ENCODE measurements around the gene STK35.

STK35 gene

DNA sequence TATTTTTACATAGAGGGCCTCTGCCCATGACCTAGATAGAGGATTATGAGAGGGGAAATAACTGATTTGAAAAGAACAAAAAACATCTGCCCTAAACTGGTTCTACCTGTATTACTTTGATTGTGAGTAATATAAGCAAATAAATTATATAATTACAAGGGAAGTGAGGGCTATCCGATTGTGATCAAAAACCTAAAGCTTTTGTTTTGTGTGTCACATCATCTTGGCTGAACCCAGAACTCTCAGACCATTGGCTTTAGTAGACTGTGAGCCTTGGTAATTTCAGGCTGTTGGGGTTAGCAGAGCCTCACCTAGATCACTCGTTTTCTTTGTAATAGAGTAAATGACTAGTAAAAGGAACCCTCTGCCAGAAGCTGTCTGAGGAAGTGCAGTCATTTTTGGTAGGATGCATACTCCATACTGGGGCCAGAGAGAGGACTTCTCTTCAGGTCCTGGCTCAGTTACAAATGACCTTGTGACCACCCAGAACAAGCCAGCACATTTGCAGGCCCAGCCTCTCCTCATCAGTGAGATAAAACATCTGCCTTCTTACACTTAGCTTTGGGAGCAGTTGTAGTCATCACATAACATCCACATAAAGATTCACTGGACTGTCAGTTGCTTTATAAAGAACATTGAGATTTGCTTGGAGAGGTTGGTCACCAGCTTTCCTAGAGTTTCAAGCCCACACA is 13.5 kb downstream of the STK35 start:
- no peaks in the 10 kb centered on the region for H3K4me1 ChIP-seq
- no peak overlapping the region for H3K4me3 ChIP-seq
- H3K27me3 ChIP-seq (ENCODE audit: low read depth) = no peaks in the 10 kb centered on the region
- in situ Hi-C loops (cut with MboI; ENCODE audit: low sequenced_read_pairs) = no loop called here
- DNase-seq (ENCODE audit: low spot score in 2 of 2) = no peak
- peaks cover 56% of the 10 kb centered on the region for H3K36me3 ChIP-seq (replicated peaks)
- H3K9me3 ChIP-seq = no peaks in the 10 kb centered on the region

DNA sequence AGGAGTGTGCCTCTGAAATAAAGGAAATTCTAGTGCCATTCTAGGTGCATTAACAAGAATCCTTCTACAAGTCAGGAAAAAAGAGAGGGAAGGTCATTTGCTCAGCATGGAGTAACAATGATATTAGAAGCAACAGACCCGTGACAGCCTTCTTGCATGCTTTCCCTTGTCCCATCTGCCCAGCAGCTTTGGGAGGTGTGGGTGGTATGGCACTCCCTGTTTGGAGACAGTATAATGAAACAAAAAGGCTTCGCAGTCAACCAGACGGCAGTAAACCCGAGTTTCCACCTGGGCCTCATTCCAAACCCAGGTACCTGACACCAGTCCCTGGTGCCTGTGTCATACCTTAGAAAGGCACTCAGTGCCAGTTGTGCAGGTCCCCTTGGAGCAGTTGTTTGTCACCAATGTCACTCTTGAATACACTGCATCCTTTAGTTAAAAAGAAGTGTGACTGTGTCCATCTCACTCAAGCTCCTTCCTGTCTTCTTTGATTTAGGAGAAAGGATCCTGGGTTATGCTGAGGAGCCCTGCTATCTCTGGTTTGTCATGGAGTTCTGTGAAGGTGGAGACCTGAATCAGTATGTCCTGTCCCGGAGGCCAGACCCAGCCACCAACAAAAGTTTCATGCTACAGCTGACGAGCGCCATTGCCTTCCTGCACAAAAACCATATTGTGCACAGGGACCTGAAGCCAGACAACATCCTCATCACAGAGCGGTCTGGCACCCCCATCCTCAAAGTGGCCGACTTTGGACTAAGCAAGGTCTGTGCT is 14.7 kb downstream of the STK35 start:
- in situ Hi-C loops (cut with MboI; ENCODE audit: low sequenced_read_pairs) = no loop called here
- Histone ChIP-seq H3K4me3 (no peak overlapping the region), H3K27me3 (ENCODE audit: low read depth) (no peaks in the 10 kb centered on the region), H3K36me3 (replicated peaks) (peaks cover 49% of the 10 kb centered on the region), H3K9me3 (no peaks in the 10 kb centered on the region), H3K4me1 (no peaks in the 10 kb centered on the region)
- no peak for DNase-seq (ENCODE audit: low spot score in 2 of 2)

DNA sequence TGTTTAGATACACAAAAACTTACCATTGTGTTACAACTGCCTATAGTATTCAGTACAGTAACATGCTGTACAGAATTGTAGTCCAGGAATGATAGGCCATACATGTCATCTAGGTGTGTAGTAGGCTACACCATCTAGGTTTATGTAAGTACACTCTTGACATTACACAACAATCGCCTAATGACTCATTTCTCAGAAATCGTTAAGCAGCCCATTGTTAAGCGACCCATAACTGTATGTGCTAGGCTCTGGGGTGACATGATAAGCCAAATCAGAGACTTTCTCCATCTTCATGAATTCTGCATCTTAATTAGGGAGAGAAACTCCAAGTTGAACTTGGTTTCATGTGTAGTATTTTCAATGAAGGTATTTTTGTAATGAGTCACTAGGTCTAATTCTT is 17.2 kb downstream of the STK35 start:
- H3K4me1 ChIP-seq = no peaks in the 10 kb centered on the region
- no peak overlapping the region for H3K4me3 ChIP-seq
- no peak for DNase-seq (ENCODE audit: low spot score in 2 of 2)
- no peaks in the 10 kb centered on the region for H3K9me3 ChIP-seq
- in situ Hi-C loops (cut with MboI; ENCODE audit: low sequenced_read_pairs) = no loop called here
- H3K27me3 ChIP-seq (ENCODE audit: low read depth) = no peaks in the 10 kb centered on the region
- H3K36me3 ChIP-seq (replicated peaks) = peaks cover 48% of the 10 kb centered on the region

DNA sequence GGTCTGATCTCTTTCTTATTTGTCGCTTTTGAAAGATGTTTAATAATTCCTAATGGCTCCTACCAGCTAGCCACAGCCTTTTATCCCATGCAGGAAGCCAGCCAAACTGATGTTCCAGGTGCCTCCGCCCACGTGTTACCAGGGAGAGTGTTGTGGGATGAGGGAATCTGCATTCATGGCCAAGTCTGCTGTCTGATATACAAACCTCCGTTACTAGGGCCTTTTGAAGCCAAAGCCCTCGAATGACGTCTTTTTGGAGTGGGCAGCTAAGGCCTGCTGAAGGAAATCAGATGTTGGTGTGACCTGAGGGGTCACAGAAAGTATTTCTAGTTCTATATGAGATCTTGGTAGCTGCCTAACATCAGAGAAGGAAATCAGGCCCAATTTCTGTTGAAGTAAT is 21.3 kb downstream of the STK35 start:
- H3K36me3 ChIP-seq (replicated peaks) = peaks cover 25% of the 10 kb centered on the region

DNA sequence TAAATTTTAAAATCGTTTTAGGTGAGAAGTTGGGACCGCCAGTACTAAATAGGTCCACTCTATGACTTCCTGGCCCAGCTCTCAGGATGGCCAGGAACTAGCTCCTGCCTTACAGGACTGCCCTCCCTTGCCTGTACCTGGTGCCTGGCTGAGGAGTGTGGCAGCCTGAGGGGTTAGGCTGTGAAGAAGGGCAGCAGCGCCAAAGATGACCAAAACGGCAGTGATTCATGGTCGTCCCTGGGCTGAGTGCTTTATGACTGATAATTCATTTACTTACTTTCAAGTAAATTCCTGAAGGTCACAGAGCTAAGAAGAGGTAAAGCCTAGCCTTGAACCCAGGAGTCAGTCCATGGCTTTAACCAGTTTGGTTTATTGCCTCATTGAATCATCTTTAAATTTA is 22.1 kb downstream of the STK35 start:
- Histone ChIP-seq H3K9me3 (no peaks in the 10 kb centered on the region), H3K4me3 (no peak overlapping the region), H3K27me3 (ENCODE audit: low read depth) (no peaks in the 10 kb centered on the region), H3K4me1 (no peaks in the 10 kb centered on the region), H3K36me3 (replicated peaks) (peaks cover 18% of the 10 kb centered on the region)
- in situ Hi-C loops (cut with MboI; ENCODE audit: low sequenced_read_pairs) = no loop called here
- no peak for DNase-seq (ENCODE audit: low spot score in 2 of 2)

More for the DNA sequence above, 21.3 kb downstream of the STK35 start:
- no peak for DNase-seq (ENCODE audit: low spot score in 2 of 2)
- H3K27me3 ChIP-seq (ENCODE audit: low read depth) = no peaks in the 10 kb centered on the region
- no peaks in the 10 kb centered on the region for H3K9me3 ChIP-seq
- in situ Hi-C loops (cut with MboI; ENCODE audit: low sequenced_read_pairs) = no loop called here
- H3K4me3 ChIP-seq = no peak overlapping the region
- H3K4me1 ChIP-seq = no peaks in the 10 kb centered on the region

DNA sequence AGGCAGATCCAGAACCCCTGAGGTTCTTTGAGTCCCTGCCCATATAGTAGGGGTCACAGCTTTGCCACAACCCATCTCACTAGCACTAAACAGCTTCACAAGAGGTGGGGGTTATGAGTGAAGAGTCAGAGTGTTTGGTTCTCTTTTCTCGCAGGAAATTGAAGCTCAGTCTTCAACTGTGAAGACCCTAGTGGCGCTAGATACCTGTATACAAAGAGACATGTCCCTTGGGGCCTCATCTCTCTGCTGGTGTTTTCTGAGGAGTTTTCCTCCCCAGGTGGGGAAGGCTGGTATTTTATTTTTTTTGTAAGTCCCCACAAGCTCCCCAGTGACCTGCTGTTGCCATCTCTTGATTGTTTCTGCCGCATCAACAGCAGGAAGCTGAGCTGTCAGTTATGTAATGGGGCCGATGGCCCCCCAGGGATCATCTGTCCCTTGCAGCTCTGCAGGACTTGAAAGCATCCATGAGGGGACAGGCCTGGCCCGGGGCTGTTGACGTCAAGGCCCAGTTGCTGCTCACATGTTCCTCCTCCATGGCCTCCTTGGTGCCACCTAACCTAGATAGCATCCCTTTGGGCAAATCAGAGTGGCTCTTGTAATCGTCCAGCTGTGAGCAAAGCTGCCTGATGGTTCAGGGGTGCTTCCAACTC is 23.1 kb downstream of the STK35 start:
- H3K4me3 ChIP-seq = no peak overlapping the region
- in situ Hi-C loops (cut with MboI; ENCODE audit: low sequenced_read_pairs) = no loop called here
- peaks cover 9% of the 10 kb centered on the region for H3K36me3 ChIP-seq (replicated peaks)
- no peak for DNase-seq (ENCODE audit: low spot score in 2 of 2)
- H3K4me1 ChIP-seq = no peaks in the 10 kb centered on the region
- no peaks in the 10 kb centered on the region for H3K9me3 ChIP-seq
- H3K27me3 ChIP-seq (ENCODE audit: low read depth) = no peaks in the 10 kb centered on the region

DNA sequence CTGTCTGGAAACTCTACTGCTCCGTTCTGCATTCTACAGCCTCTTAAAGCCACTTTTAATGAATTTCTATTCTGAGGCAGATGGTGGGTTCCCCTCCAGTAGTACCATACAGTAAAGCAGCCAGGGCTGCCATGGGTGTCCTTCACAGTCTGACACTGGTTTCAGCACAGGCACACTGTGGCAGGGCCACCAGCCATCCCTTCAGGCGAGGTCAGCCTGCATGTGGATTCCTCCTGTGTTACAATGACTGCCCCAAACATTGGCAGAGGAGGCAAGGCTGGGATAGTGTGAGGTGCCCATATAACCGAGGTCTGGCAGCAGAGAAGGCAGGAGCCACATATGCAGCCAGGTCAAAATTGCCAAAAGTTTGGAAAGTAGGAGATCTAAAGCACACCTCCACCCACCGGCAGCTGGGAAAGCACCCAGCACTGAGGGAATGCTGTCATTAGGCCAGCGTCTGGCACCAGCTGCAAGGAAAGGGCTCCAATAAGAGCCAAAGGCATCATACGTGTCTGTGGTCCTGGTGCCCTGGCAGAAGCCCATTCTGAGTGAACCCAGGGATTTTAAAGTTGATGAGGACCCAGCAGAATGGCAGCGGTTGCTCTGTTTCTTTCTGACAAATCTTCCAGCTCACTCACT is 24.0 kb downstream of the STK35 start:
- no peaks in the 10 kb centered on the region for H3K4me1 ChIP-seq
- H3K36me3 ChIP-seq (replicated peaks) = peaks cover 3% of the 10 kb centered on the region; the same call in 1 of the 2 replicates
- H3K9me3 ChIP-seq = no peaks in the 10 kb centered on the region
- H3K27me3 ChIP-seq (ENCODE audit: low read depth) = no peaks in the 10 kb centered on the region
- no peak overlapping the region for H3K4me3 ChIP-seq
- no peak for DNase-seq (ENCODE audit: low spot score in 2 of 2)
- in situ Hi-C loops (cut with MboI; ENCODE audit: low sequenced_read_pairs) = no loop called here

DNA sequence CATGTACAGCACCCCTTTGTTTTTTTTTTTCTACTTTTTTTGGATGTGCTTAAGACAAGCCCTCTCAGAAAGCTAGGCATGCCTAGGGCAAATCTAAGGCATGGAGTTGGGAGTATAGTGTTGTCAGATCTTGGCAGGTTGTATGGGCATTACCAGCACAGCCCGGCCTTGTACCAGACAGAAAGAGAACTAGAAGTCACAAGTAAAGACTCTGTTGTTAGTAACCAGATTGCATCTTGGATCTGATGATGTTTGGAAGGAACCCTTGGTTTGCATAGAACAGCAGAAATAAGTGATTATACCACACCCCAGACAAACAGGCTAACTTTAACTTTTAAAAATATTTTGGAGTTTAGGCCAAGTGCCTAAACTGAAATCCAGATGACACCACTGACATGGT is 25.6 kb downstream of the STK35 start:
- H3K4me1 ChIP-seq = no peaks in the 10 kb centered on the region
- in situ Hi-C loops (cut with MboI; ENCODE audit: low sequenced_read_pairs) = no loop called here

DNA sequence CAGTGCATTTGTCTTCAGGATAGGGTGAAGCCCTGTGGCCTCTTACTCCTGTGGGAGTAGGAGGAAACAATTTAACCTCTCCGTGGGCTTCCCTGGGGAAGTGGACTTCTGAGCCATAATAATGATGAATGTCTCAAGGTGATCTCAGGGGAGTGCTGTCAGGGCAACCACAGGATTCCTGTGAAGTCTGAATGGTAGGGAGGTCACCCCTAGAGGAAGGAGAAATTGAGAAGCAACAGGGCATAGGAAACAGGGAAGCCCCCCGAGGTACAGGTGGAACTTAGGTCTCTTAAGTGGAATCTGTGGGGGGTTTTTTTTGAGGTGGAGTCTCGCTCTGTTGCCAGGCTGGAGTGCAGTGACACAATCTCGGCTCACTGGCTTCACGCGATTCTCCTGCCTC is 26.9 kb downstream of the STK35 start:
- no peak for DNase-seq (ENCODE audit: low spot score in 2 of 2)
- Histone ChIP-seq H3K27me3 (ENCODE audit: low read depth) (no peaks in the 10 kb centered on the region), H3K4me3 (no peak overlapping the region), H3K9me3 (no peaks in the 10 kb centered on the region), H3K4me1 (no peaks in the 10 kb centered on the region), H3K36me3 (replicated peaks) (peaks cover 2% of the 10 kb centered on the region; the same call in 1 of the 2 replicates)
- in situ Hi-C loops (cut with MboI; ENCODE audit: low sequenced_read_pairs) = no loop called here

More for the DNA sequence above, 25.6 kb downstream of the STK35 start:
- Histone ChIP-seq H3K9me3 (no peaks in the 10 kb centered on the region), H3K36me3 (replicated peaks) (peaks cover 3% of the 10 kb centered on the region; the same call in 1 of the 2 replicates), H3K27me3 (ENCODE audit: low read depth) (no peaks in the 10 kb centered on the region), H3K4me3 (no peak overlapping the region)
- no peak for DNase-seq (ENCODE audit: low spot score in 2 of 2)

DNA sequence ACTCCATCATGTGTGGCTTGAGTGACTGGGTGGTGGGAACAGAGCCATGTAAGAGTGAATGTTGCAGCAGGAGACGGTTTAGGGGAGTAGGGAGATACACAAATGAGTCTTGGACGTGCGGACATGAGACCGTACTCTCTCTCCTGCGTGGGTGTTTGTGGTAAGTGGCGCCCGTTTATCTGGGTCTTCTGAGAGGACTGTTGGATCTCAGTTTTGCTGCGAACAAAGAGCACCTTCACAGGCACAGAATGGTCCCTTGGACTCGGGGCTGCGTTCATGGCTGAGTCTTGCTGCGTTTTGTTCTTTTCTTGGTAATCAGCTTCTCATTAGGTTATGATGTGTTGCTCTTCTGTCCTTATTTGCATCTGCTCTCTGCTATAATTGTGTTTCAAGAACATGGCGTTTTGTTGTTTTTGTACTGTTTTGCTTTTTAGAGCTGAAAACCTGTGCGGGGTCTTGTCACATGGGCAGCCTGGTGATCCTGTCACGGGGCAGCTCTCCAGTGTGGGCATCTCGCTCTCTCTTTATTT is 28.5 kb downstream of the STK35 start:
- in situ Hi-C loops (cut with MboI; ENCODE audit: low sequenced_read_pairs) = no loop called here
- no peaks in the 10 kb centered on the region for H3K4me1 ChIP-seq
- no peaks in the 10 kb centered on the region for H3K36me3 ChIP-seq (replicated peaks)
- H3K4me3 ChIP-seq = no peak overlapping the region
- H3K9me3 ChIP-seq = no peaks in the 10 kb centered on the region
- no peaks in the 10 kb centered on the region for H3K27me3 ChIP-seq (ENCODE audit: low read depth)
- DNase-seq (ENCODE audit: low spot score in 2 of 2) = no peak

DNA sequence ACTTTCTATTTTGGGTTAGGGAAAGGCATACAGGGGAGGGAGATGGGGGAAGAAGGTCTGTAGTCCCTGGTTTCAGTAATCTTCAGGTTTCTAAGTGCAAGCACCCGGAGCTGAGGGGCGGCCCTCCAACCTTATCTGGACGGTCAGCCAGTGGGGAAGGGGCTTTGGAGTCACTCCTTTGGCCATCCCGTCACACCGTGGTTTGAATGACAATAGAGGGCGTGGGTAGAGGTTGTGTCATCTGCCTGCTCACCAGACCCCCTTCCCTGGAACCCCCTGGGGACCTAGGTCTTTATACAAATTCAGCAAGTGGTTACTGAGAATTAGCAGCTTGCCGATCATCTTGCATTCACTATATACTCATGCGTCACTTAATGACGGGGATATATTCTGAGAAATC is 29.1 kb downstream of the STK35 start:
- in situ Hi-C loops (cut with MboI; ENCODE audit: low sequenced_read_pairs) = no loop called here
- no peaks in the 10 kb centered on the region for H3K4me1 ChIP-seq
- H3K4me3 ChIP-seq = no peak overlapping the region
- H3K9me3 ChIP-seq = no peaks in the 10 kb centered on the region
- DNase-seq (ENCODE audit: low spot score in 2 of 2) = peak in 1 of 2 experiments; percentile 30
- no peaks in the 10 kb centered on the region for H3K27me3 ChIP-seq (ENCODE audit: low read depth)
- no peaks in the 10 kb centered on the region for H3K36me3 ChIP-seq (replicated peaks)

DNA sequence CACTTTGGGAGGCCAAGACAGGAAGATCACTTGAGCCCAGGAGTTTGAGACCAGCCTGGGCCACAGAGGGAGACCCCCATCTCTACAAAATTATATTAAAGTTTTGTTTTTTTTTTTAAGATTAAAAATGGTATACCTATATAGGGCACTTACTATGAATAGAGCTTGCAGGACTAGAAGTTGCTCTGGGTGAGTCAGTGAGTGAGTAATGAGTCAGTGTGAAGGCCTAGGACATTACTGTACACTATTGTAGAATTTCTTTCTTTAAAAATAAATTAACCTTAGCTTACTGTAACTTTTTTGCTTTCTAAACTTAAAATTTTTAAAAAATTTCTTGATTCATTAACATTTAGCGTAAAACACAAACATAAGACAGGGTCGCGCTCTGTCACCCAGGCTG is 29.7 kb downstream of the STK35 start:
- in situ Hi-C loops (cut with MboI; ENCODE audit: low sequenced_read_pairs) = no loop called here
- DNase-seq (ENCODE audit: low spot score in 2 of 2) = no peak
- Histone ChIP-seq H3K36me3 (replicated peaks) (no peaks in the 10 kb centered on the region), H3K4me1 (no peaks in the 10 kb centered on the region), H3K9me3 (no peaks in the 10 kb centered on the region), H3K4me3 (no peak overlapping the region), H3K27me3 (ENCODE audit: low read depth) (no peaks in the 10 kb centered on the region)

DNA sequence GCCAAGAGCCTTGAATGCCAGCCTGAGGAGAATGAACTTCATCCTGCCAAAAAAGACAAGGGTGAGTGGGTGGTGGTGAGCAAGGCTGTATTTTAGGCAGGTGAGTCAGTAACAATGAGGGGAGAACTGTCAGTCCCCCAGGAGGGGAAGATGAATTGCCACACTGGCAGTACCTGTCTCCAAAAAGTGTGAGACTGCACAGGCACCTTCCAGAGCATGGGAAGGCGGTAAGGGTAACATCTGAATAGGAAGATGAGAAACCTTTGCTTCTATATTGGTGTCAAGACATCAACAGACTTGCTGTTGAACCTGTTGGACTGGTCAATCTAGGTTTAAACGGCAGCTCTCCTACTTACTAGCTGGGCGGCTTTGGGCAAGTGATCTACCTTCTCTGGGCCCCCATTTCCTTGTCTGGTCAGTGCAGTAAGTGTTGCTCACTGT is 30.9 kb downstream of the STK35 start:
- no peak for DNase-seq (ENCODE audit: low spot score in 2 of 2)
- H3K9me3 ChIP-seq = no peaks in the 10 kb centered on the region
- in situ Hi-C loops (cut with MboI; ENCODE audit: low sequenced_read_pairs) = no loop called here
- H3K27me3 ChIP-seq (ENCODE audit: low read depth) = no peaks in the 10 kb centered on the region
- H3K4me3 ChIP-seq = no peak overlapping the region
- H3K4me1 ChIP-seq = no peaks in the 10 kb centered on the region
- no peaks in the 10 kb centered on the region for H3K36me3 ChIP-seq (replicated peaks)

Data from HAP-1 (cell line).